NCI-H460 (cell line): ENCODE results near the gene ABCA3. TPM values are rescaled to one million over a fixed set of nuclear protein-coding genes. Genes with fewer than 3 reads are reported as not detected.
"Not testable (repeated sequence)": the region's sequence is repeated elsewhere in the genome, so short reads cannot be mapped to it uniquely, and the experiment has no call there.

Experiments
- DNase-seq: peaks from one replicate; pipeline ENCODE4 v3.0.0-alpha.2; 2016; ENCODE audit warnings: low read depth; ENCODE audit errors: extremely low read depth
- polyA plus RNA-seq: library from polyadenylated mRNA; depleted of rRNA; stranded (reverse); fragments of >200 nt; gene quantifications from 2 replicates; pipeline ENCODE4 v1.2.3, GENCODE V29; 2014; cell fraction: nucleus; rRNA removed
- total RNA-seq: library from RNA; depleted of rRNA; stranded (reverse); fragments of >200 nt; shearing (Covaris generic); gene quantifications from 2 replicates; pipeline ENCODE4 v1.2.3, GENCODE V29; 2014; rRNA removed

ABCA3 gene
- total RNA-seq: 11.7 and 12.2 TPM in 2 replicates
- polyA plus RNA-seq: 4.4 and 9.4 TPM in 2 replicates

- DNase-seq: peak; percentile 91
These were observed at the start of gene ABCA3 for GRCh38 chr16:2340564-2341455. ABCA3 (minus strand) TSS chr16:2340728; CDS start chr16:2326466, 14,262 bp downstream.

- DNase-seq: no peak
These were observed 48.4 kb upstream of the ABCA3 start for GRCh38 chr16:2388875-2389433.

GRCh38 chr16:2388139-2388874, 47.8 kb upstream of the ABCA3 start:
- no peak for DNase-seq

- no peak for DNase-seq
These were observed 46.5 kb upstream of the ABCA3 start for GRCh38 chr16:2386990-2387389.

GRCh38 chr16:2385982-2386381, 45.5 kb upstream of the ABCA3 start:
- DNase-seq: not testable (repeated sequence)

GRCh38 chr16:2385190-2385836, 44.8 kb upstream of the ABCA3 start:
- no peak for DNase-seq

- no peak for DNase-seq
These were observed 43.9 kb upstream of the ABCA3 start for GRCh38 chr16:2384426-2384825.

- DNase-seq: no peak
These were observed 43.0 kb upstream of the ABCA3 start for GRCh38 chr16:2383501-2383900.

GRCh38 chr16:2374644-2375043, 34.1 kb upstream of the ABCA3 start:
- DNase-seq: no peak

GRCh38 chr16:2373176-2373575, 32.6 kb upstream of the ABCA3 start:
- no peak for DNase-seq

- no peak for DNase-seq
These were observed 32.2 kb upstream of the ABCA3 start for GRCh38 chr16:2372684-2373083.

- DNase-seq: no peak
These were observed 30.9 kb upstream of the ABCA3 start for GRCh38 chr16:2371421-2371820.

- no peak for DNase-seq
These were observed 30.2 kb upstream of the ABCA3 start for GRCh38 chr16:2370721-2371120.

GRCh38 chr16:2366660-2367309, 26.3 kb upstream of the ABCA3 start:
- no peak for DNase-seq

- no peak for DNase-seq
These were observed 25.1 kb upstream of the ABCA3 start for GRCh38 chr16:2365397-2366294.

GRCh38 chr16:2364638-2365210, 24.2 kb upstream of the ABCA3 start:
- DNase-seq: no peak

- DNase-seq: no peak
These were observed 21.7 kb upstream of the ABCA3 start for GRCh38 chr16:2362218-2362617.

- no peak for DNase-seq
These were observed 20.6 kb upstream of the ABCA3 start for GRCh38 chr16:2361129-2361528.

GRCh38 chr16:2359919-2360318, 19.4 kb upstream of the ABCA3 start:
- no peak for DNase-seq
